Measurements from ENCODE around the gene ADGRV1. TPM values are rescaled to one million over a fixed set of nuclear protein-coding genes. Genes with fewer than 3 reads are reported as not detected.

ADGRV1 gene
- polyA plus RNA-seq, 1 donor from 2014 or later: 3.7 TPM

DNA sequence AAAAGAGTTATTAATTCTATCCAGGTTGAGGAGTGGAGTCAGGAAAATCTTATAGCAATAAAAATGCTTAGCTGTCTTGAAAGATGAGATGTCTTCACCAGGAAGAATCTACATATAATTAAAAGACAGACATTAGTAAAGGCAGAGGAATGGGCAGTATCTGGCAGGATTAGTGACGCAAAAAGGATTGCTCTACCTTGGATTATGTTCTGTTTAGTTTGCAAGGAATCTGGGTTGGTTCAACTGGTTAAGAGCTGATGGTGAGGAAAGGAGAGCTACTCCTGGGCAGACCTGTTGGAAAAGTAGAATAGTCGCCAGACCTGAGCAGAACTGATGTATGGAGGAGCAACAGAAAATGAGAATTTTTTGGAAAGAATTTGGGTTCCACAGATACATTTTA, 318.5 kb downstream of the ADGRV1 start:
- Histone ChIP-seq H4K20me1 (ENCODE audit: insufficient read depth) (no peaks in the 10 kb centered on the region), H3F3A (ENCODE audit: insufficient read depth, low read length, poor library complexity, severe bottlenecking) (no peaks in the 10 kb centered on the region), H3K9me2 (ENCODE audit: insufficient read depth, low read length) (no peaks in the 10 kb centered on the region), H3K9ac (ENCODE audit: low read length) (no peak overlapping the region), H3K79me2 (replicated peaks; ENCODE audit: insufficient read depth, low read length) (no peaks in the 10 kb centered on the region), H3K4me3 (ENCODE audit: low read length) (no peak overlapping the region), H3K27ac (ENCODE audit: low read length) (no peak overlapping the region), H3K9me3 (ENCODE audit: low read length) (no peaks in the 10 kb centered on the region), H3K36me3 (ENCODE audit: insufficient read depth, low read length) (no peaks in the 10 kb centered on the region), H2AFZ (ENCODE audit: low read depth, low read length) (no peak overlapping the region), H3K27me3 (ENCODE audit: insufficient read depth, low read depth, low read length) (peaks cover 4% of the 10 kb centered on the region), H3K4me2 (ENCODE audit: low read length) (no peak overlapping the region)
- no peak for TF ChIP-seq TAF1 (IDR thresholded peaks at IDR 0.05; ENCODE audit: low read depth)
- TF ChIP-seq EZH2 (IDR thresholded peaks at IDR 0.05; ENCODE audit: borderline replicate concordance, insufficient read depth, low read length, poor library complexity, severe bottlenecking): no peak
- TF ChIP-seq MXI1 (conservative IDR thresholded peaks at IDR 0.05; ENCODE audit: poor library complexity, severe bottlenecking): no peak
- TF ChIP-seq, protein P1, sequence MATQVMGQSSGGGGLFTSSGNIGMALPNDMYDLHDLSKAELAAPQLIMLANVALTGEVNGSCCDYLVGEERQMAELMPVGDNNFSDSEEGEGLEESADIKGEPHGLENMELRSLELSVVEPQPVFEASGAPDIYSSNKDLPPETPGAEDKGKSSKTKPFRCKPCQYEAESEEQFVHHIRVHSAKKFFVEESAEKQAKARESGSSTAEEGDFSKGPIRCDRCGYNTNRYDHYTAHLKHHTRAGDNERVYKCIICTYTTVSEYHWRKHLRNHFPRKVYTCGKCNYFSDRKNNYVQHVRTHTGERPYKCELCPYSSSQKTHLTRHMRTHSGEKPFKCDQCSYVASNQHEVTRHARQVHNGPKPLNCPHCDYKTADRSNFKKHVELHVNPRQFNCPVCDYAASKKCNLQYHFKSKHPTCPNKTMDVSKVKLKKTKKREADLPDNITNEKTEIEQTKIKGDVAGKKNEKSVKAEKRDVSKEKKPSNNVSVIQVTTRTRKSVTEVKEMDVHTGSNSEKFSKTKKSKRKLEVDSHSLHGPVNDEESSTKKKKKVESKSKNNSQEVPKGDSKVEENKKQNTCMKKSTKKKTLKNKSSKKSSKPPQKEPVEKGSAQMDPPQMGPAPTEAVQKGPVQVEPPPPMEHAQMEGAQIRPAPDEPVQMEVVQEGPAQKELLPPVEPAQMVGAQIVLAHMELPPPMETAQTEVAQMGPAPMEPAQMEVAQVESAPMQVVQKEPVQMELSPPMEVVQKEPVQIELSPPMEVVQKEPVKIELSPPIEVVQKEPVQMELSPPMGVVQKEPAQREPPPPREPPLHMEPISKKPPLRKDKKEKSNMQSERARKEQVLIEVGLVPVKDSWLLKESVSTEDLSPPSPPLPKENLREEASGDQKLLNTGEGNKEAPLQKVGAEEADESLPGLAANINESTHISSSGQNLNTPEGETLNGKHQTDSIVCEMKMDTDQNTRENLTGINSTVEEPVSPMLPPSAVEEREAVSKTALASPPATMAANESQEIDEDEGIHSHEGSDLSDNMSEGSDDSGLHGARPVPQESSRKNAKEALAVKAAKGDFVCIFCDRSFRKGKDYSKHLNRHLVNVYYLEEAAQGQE (IDR thresholded peaks at IDR 0.05; ENCODE audit: borderline replicate concordance): no peak
- TF ChIP-seq POLR2AphosphoS5 (IDR thresholded peaks at IDR 0.05): no peak
- TF ChIP-seq EP300 (conservative IDR thresholded peaks at IDR 0.05; ENCODE audit: poor library complexity, severe bottlenecking): no peak
- TF ChIP-seq, protein P2, sequence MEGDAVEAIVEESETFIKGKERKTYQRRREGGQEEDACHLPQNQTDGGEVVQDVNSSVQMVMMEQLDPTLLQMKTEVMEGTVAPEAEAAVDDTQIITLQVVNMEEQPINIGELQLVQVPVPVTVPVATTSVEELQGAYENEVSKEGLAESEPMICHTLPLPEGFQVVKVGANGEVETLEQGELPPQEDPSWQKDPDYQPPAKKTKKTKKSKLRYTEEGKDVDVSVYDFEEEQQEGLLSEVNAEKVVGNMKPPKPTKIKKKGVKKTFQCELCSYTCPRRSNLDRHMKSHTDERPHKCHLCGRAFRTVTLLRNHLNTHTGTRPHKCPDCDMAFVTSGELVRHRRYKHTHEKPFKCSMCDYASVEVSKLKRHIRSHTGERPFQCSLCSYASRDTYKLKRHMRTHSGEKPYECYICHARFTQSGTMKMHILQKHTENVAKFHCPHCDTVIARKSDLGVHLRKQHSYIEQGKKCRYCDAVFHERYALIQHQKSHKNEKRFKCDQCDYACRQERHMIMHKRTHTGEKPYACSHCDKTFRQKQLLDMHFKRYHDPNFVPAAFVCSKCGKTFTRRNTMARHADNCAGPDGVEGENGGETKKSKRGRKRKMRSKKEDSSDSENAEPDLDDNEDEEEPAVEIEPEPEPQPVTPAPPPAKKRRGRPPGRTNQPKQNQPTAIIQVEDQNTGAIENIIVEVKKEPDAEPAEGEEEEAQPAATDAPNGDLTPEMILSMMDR (IDR thresholded peaks at IDR 0.05; ENCODE audit: poor library complexity, severe bottlenecking): no peak
- no peak for TF ChIP-seq RAD21 (conservative IDR thresholded peaks at IDR 0.05)
- no peak for TF ChIP-seq SMC3 (conservative IDR thresholded peaks at IDR 0.05; ENCODE audit: poor library complexity)

DNA sequence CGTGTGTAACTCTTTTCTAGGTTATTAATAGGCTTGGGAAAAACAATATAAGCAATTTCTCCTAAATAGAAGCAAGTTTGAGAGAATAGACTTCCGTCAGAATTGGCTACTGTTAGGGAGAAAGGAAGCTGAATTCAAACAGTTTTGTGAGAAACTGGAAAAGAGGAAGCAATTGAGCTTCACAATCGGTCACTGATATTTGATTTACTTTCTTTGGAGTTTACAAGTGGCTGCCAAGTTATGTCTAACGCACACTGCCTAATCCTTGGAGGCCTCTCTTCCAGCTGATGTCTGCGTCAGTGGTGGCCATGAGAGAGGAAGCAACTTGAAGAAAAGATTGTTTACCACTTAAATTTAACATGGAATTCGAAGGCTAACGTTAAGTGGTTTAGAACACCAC, 319.5 kb downstream of the ADGRV1 start:
- H3K9ac ChIP-seq (ENCODE audit: low read length): no peak overlapping the region
- H3K27ac ChIP-seq (ENCODE audit: low read length): no peak overlapping the region
- H3K27me3 ChIP-seq (ENCODE audit: insufficient read depth, low read depth, low read length): peaks cover 4% of the 10 kb centered on the region
- no peaks in the 10 kb centered on the region for H3K36me3 ChIP-seq (ENCODE audit: insufficient read depth, low read length)
- no peaks in the 10 kb centered on the region for H4K20me1 ChIP-seq (ENCODE audit: insufficient read depth)
- no peak overlapping the region for H3K4me2 ChIP-seq (ENCODE audit: low read length)
- no peak overlapping the region for H3K4me3 ChIP-seq (ENCODE audit: low read length)
- H2AFZ ChIP-seq (ENCODE audit: low read depth, low read length): no peak overlapping the region
- no peaks in the 10 kb centered on the region for H3K79me2 ChIP-seq (replicated peaks; ENCODE audit: insufficient read depth, low read length)
- no peaks in the 10 kb centered on the region for H3K9me3 ChIP-seq (ENCODE audit: low read length)
- no peak for TF ChIP-seq POLR2AphosphoS5 (IDR thresholded peaks at IDR 0.05)
- TF ChIP-seq EP300 (conservative IDR thresholded peaks at IDR 0.05; ENCODE audit: poor library complexity, severe bottlenecking): no peak
- no peak for TF ChIP-seq TAF1 (IDR thresholded peaks at IDR 0.05; ENCODE audit: low read depth)
- TF ChIP-seq RAD21 (conservative IDR thresholded peaks at IDR 0.05): no peak
- no peak for TF ChIP-seq EZH2 (IDR thresholded peaks at IDR 0.05; ENCODE audit: borderline replicate concordance, insufficient read depth, low read length, poor library complexity, severe bottlenecking)
- no peak for TF ChIP-seq SMC3 (conservative IDR thresholded peaks at IDR 0.05; ENCODE audit: poor library complexity)
- no peak for TF ChIP-seq MXI1 (conservative IDR thresholded peaks at IDR 0.05; ENCODE audit: poor library complexity, severe bottlenecking)
- TF ChIP-seq, protein P2 (IDR thresholded peaks at IDR 0.05; ENCODE audit: poor library complexity, severe bottlenecking): no peak
- TF ChIP-seq, protein P1 (IDR thresholded peaks at IDR 0.05; ENCODE audit: borderline replicate concordance): no peak
- no peaks in the 10 kb centered on the region for H3K9me2 ChIP-seq (ENCODE audit: insufficient read depth, low read length)
- H3F3A ChIP-seq (ENCODE audit: insufficient read depth, low read length, poor library complexity, severe bottlenecking): no peaks in the 10 kb centered on the region

Data from neural cell (in vitro differentiated cells).